ENCODE measurements around the gene CTPS2. TPM values are rescaled to one million over a fixed set of nuclear protein-coding genes. Genes with fewer than 3 reads are reported as not detected.
"Not testable (repeated sequence)": the region's sequence is repeated elsewhere in the genome, so short reads cannot be mapped to it uniquely, and the experiment has no call there.

The CTPS2 gene
- total RNA-seq, 1 donor from 2014 or later: 24.5 TPM

GRCh38 chrX:16739574-16739973 lies 27.1 kb upstream of the CTPS2 start:
- Histone ChIP-seq H3K9ac (ENCODE audit: low read depth in 1 of 3, low read length in 3 of 3) (no peak overlapping the region), H3K4me1 (ENCODE audit: control insufficient read depth in 3 of 3, insufficient read depth in 3 of 3, low read length in 3 of 3) (no peaks in the 10 kb centered on the region), H3K27ac (ENCODE audit: low read depth, low read length) (no peak overlapping the region), H3K27me3 (ENCODE audit: control insufficient read depth in 3 of 3, insufficient read depth in 3 of 3, low read length in 3 of 3) (no peaks in the 10 kb centered on the region), H3K36me3 (ENCODE audit: control insufficient read depth in 3 of 3, insufficient read depth in 3 of 3, low read length in 3 of 3) (peaks cover 20 to 50% (median 25%) of the 10 kb centered on the region in 3 donors), H3K4me3 (ENCODE audit: low read length in 3 of 3) (no peak overlapping the region), H3K9me3 (ENCODE audit: control insufficient read depth in 3 of 3, low read length in 3 of 3) (no peaks in the 10 kb centered on the region)

- H3K36me3 ChIP-seq (ENCODE audit: control insufficient read depth in 3 of 3, insufficient read depth in 3 of 3, low read length in 3 of 3): peaks cover 11 to 34% (median 15%) of the 10 kb centered on the region in 3 donors
- H3K27me3 ChIP-seq (ENCODE audit: control insufficient read depth in 3 of 3, insufficient read depth in 3 of 3, low read length in 3 of 3): no peaks in the 10 kb centered on the region
- no peak overlapping the region for H3K27ac ChIP-seq (ENCODE audit: low read depth, low read length)
- H3K9me3 ChIP-seq (ENCODE audit: control insufficient read depth in 3 of 3, low read length in 3 of 3): no peaks in the 10 kb centered on the region
- H3K4me1 ChIP-seq (ENCODE audit: control insufficient read depth in 3 of 3, insufficient read depth in 3 of 3, low read length in 3 of 3): no peaks in the 10 kb centered on the region
- H3K4me3 ChIP-seq (ENCODE audit: low read length in 3 of 3): no peak overlapping the region
- no peak overlapping the region for H3K9ac ChIP-seq (ENCODE audit: low read depth in 1 of 3, low read length in 3 of 3)
These were observed 24.6 kb upstream of the CTPS2 start for GRCh38 chrX:16737024-16737423.

- no peak overlapping the region for H3K4me3 ChIP-seq (ENCODE audit: low read length in 3 of 3)
- H3K36me3 ChIP-seq (ENCODE audit: control insufficient read depth in 3 of 3, insufficient read depth in 3 of 3, low read length in 3 of 3): peaks cover 9 to 21% (median 11%) of the 10 kb centered on the region in 3 donors
- H3K27me3 ChIP-seq (ENCODE audit: control insufficient read depth in 3 of 3, insufficient read depth in 3 of 3, low read length in 3 of 3): no peaks in the 10 kb centered on the region
- H3K27ac ChIP-seq (ENCODE audit: low read depth, low read length): no peak overlapping the region
- H3K9me3 ChIP-seq (ENCODE audit: control insufficient read depth in 3 of 3, low read length in 3 of 3): no peaks in the 10 kb centered on the region
- H3K4me1 ChIP-seq (ENCODE audit: control insufficient read depth in 3 of 3, insufficient read depth in 3 of 3, low read length in 3 of 3): no peaks in the 10 kb centered on the region
- H3K9ac ChIP-seq (ENCODE audit: low read depth in 1 of 3, low read length in 3 of 3): no peak overlapping the region
These were observed 20.5 kb upstream of the CTPS2 start for GRCh38 chrX:16733013-16733412.

GRCh38 chrX:16730450-16730849 lies 18.0 kb upstream of the CTPS2 start:
- Histone ChIP-seq H3K4me1 (ENCODE audit: control insufficient read depth in 3 of 3, insufficient read depth in 3 of 3, low read length in 3 of 3) (no peaks in the 10 kb centered on the region), H3K9me3 (ENCODE audit: control insufficient read depth in 3 of 3, low read length in 3 of 3) (no peaks in the 10 kb centered on the region), H3K4me3 (ENCODE audit: low read length in 3 of 3) (no peak overlapping the region)

GRCh38 chrX:16727637-16728036 lies 15.2 kb upstream of the CTPS2 start:
- no peaks in the 10 kb centered on the region for H3K9me3 ChIP-seq (ENCODE audit: control insufficient read depth in 3 of 3, low read length in 3 of 3)
- no peak overlapping the region for H3K4me3 ChIP-seq (ENCODE audit: low read length in 3 of 3)
- no peak overlapping the region for H3K27ac ChIP-seq (ENCODE audit: low read depth, low read length)
- no peak overlapping the region for H3K9ac ChIP-seq (ENCODE audit: low read depth in 1 of 3, low read length in 3 of 3)
- no peaks in the 10 kb centered on the region for H3K4me1 ChIP-seq (ENCODE audit: control insufficient read depth in 3 of 3, insufficient read depth in 3 of 3, low read length in 3 of 3)
- H3K27me3 ChIP-seq (ENCODE audit: control insufficient read depth in 3 of 3, insufficient read depth in 3 of 3, low read length in 3 of 3): no peaks in the 10 kb centered on the region
- H3K36me3 ChIP-seq (ENCODE audit: control insufficient read depth in 3 of 3, insufficient read depth in 3 of 3, low read length in 3 of 3): peaks cover 0 to 3% (median 0%) of the 10 kb centered on the region in 3 donors

More at GRCh38 chrX:16730450-16730849, 18.0 kb upstream of the CTPS2 start:
- Histone ChIP-seq H3K36me3 (ENCODE audit: control insufficient read depth in 3 of 3, insufficient read depth in 3 of 3, low read length in 3 of 3) (no peaks in the 10 kb centered on the region), H3K27ac (ENCODE audit: low read depth, low read length) (no peak overlapping the region), H3K9ac (ENCODE audit: low read depth in 1 of 3, low read length in 3 of 3) (no peak overlapping the region), H3K27me3 (ENCODE audit: control insufficient read depth in 3 of 3, insufficient read depth in 3 of 3, low read length in 3 of 3) (no peaks in the 10 kb centered on the region)

GRCh38 chrX:16726347-16726988 lies 14.0 kb upstream of the CTPS2 start:
- H3K27me3 ChIP-seq (ENCODE audit: control insufficient read depth in 3 of 3, insufficient read depth in 3 of 3, low read length in 3 of 3); H3K4me1 ChIP-seq (ENCODE audit: control insufficient read depth in 3 of 3, insufficient read depth in 3 of 3, low read length in 3 of 3); H3K4me3 ChIP-seq (ENCODE audit: low read length in 3 of 3); H3K9me3 ChIP-seq (ENCODE audit: control insufficient read depth in 3 of 3, low read length in 3 of 3); H3K9ac ChIP-seq (ENCODE audit: low read depth in 1 of 3, low read length in 3 of 3); H3K36me3 ChIP-seq (ENCODE audit: control insufficient read depth in 3 of 3, insufficient read depth in 3 of 3, low read length in 3 of 3): not testable (repeated sequence)
- H3K27ac ChIP-seq (ENCODE audit: low read depth, low read length): peak overlapping the region; percentile 48

- peak overlapping the region; percentile 1 for H3K27ac ChIP-seq (ENCODE audit: low read depth, low read length)
- no peaks in the 10 kb centered on the region for H3K27me3 ChIP-seq (ENCODE audit: control insufficient read depth in 3 of 3, insufficient read depth in 3 of 3, low read length in 3 of 3)
- H3K4me1 ChIP-seq (ENCODE audit: control insufficient read depth in 3 of 3, insufficient read depth in 3 of 3, low read length in 3 of 3): peaks cover 0 to 13% (median 0%) of the 10 kb centered on the region in 3 donors
- H3K4me3 ChIP-seq (ENCODE audit: low read length in 3 of 3): no peak overlapping the region
- no peak overlapping the region for H3K9ac ChIP-seq (ENCODE audit: low read depth in 1 of 3, low read length in 3 of 3)
- H3K36me3 ChIP-seq (ENCODE audit: control insufficient read depth in 3 of 3, insufficient read depth in 3 of 3, low read length in 3 of 3): peaks cover 0 to 3% (median 0%) of the 10 kb centered on the region in 3 donors
- H3K9me3 ChIP-seq (ENCODE audit: control insufficient read depth in 3 of 3, low read length in 3 of 3): no peaks in the 10 kb centered on the region
These were observed 12.6 kb upstream of the CTPS2 start for GRCh38 chrX:16725072-16725471.

- H3K36me3 ChIP-seq (ENCODE audit: control insufficient read depth in 3 of 3, insufficient read depth in 3 of 3, low read length in 3 of 3): peaks cover 0 to 3% (median 0%) of the 10 kb centered on the region in 3 donors
- no peak overlapping the region for H3K4me3 ChIP-seq (ENCODE audit: low read length in 3 of 3)
- no peak overlapping the region for H3K27ac ChIP-seq (ENCODE audit: low read depth, low read length)
- H3K4me1 ChIP-seq (ENCODE audit: control insufficient read depth in 3 of 3, insufficient read depth in 3 of 3, low read length in 3 of 3): peaks cover 0 to 15% (median 0%) of the 10 kb centered on the region in 3 donors
- no peak overlapping the region for H3K9ac ChIP-seq (ENCODE audit: low read depth in 1 of 3, low read length in 3 of 3)
- H3K27me3 ChIP-seq (ENCODE audit: control insufficient read depth in 3 of 3, insufficient read depth in 3 of 3, low read length in 3 of 3): no peaks in the 10 kb centered on the region
- no peaks in the 10 kb centered on the region for H3K9me3 ChIP-seq (ENCODE audit: control insufficient read depth in 3 of 3, low read length in 3 of 3)
These were observed 10.0 kb upstream of the CTPS2 start for GRCh38 chrX:16722481-16722880.

- H3K9me3 ChIP-seq (ENCODE audit: control insufficient read depth in 3 of 3, low read length in 3 of 3): no peaks in the 10 kb centered on the region
- peak within 1 kb of the TSS; percentile 74 to 85 (median 77) for H3K4me3 ChIP-seq (ENCODE audit: low read length in 3 of 3)
- H3K36me3 ChIP-seq (ENCODE audit: control insufficient read depth in 3 of 3, insufficient read depth in 3 of 3, low read length in 3 of 3): peaks cover 0 to 3% (median 0%) of the 10 kb centered on the region in 3 donors
- no peaks in the 10 kb centered on the region for H3K27me3 ChIP-seq (ENCODE audit: control insufficient read depth in 3 of 3, insufficient read depth in 3 of 3, low read length in 3 of 3)
- H3K4me1 ChIP-seq (ENCODE audit: control insufficient read depth in 3 of 3, insufficient read depth in 3 of 3, low read length in 3 of 3): peaks cover 0 to 15% (median 0%) of the 10 kb centered on the region in 3 donors
- peak within 1 kb of the TSS; percentile 77 to 92 (median 88) for H3K9ac ChIP-seq (ENCODE audit: low read depth in 1 of 3, low read length in 3 of 3)
- peak within 1 kb of the TSS; percentile 93 for H3K27ac ChIP-seq (ENCODE audit: low read depth, low read length)
These were observed 7.0 kb upstream of the CTPS2 start, which contains the start of gene SYAP1 for GRCh38 chrX:16719334-16720084. TSS of gene SYAP1 (plus strand) at chrX:16719612. CDS start at chrX:16719725, 113 bp downstream.

- Histone ChIP-seq H3K27ac (ENCODE audit: low read depth, low read length) (peak overlapping the region; percentile 93), H3K4me3 (ENCODE audit: low read length in 3 of 3) (peak overlapping the region; percentile 74 to 85 (median 77))
These were observed 6.4 kb upstream of the CTPS2 start for GRCh38 chrX:16718824-16719333.

More at GRCh38 chrX:16718824-16719333, 6.4 kb upstream of the CTPS2 start:
- Histone ChIP-seq H3K36me3 (ENCODE audit: control insufficient read depth in 3 of 3, insufficient read depth in 3 of 3, low read length in 3 of 3) (peaks cover 0 to under 1% (median 0%) of the 10 kb centered on the region in 3 donors), H3K27me3 (ENCODE audit: control insufficient read depth in 3 of 3, insufficient read depth in 3 of 3, low read length in 3 of 3) (peaks cover 0 to 3% (median 0%) of the 10 kb centered on the region in 3 donors), H3K4me1 (ENCODE audit: control insufficient read depth in 3 of 3, insufficient read depth in 3 of 3, low read length in 3 of 3) (peaks cover 0 to 15% (median 0%) of the 10 kb centered on the region in 3 donors), H3K9ac (ENCODE audit: low read depth in 1 of 3, low read length in 3 of 3) (peak overlapping the region; percentile 77 to 92 (median 88)), H3K9me3 (ENCODE audit: control insufficient read depth in 3 of 3, low read length in 3 of 3) (no peaks in the 10 kb centered on the region)
